ENCODE results near the gene TEX9. TPM values are rescaled to one million over a fixed set of nuclear protein-coding genes. Genes with fewer than 3 reads are reported as not detected.

Gene TEX9
- total RNA-seq, 1 donor from 2014 or later, result 0.32 TPM

Other genes starting within 250 kb of the TEX9 start
- 7.2 TPM for gene RFX7, start 121.5 kb upstream of the TEX9 start, total RNA-seq
- gene MNS1, start 99.7 kb downstream of the TEX9 start, total RNA-seq, result 0.94 TPM

All from Right ventricle myocardium superior (tissue), 1 donor.